Breast epithelium (tissue), 3 donors: ENCODE measurements around the gene RPS21.

Source experiments
- POLR2A ChIP-seq: fragments of 450-650 bp; IDR thresholded peaks from one replicate; pipeline ENCODE4 v1.6.1; 2016; ENCODE audit warnings: antibody characterized with exemption, mild to moderate bottlenecking, moderate library complexity
- TF ChIP-seq, protein P1 (sequence below), 3 donors: fragments of 450-650 bp; IDR thresholded peaks; one replicate each; pipeline ENCODE4 v1.5.1; 2016 to 2017; ENCODE audit warnings: antibody characterized with exemption in 3 of 3, mild to moderate bottlenecking in 3 of 3, moderate library complexity in 3 of 3

DNA sequence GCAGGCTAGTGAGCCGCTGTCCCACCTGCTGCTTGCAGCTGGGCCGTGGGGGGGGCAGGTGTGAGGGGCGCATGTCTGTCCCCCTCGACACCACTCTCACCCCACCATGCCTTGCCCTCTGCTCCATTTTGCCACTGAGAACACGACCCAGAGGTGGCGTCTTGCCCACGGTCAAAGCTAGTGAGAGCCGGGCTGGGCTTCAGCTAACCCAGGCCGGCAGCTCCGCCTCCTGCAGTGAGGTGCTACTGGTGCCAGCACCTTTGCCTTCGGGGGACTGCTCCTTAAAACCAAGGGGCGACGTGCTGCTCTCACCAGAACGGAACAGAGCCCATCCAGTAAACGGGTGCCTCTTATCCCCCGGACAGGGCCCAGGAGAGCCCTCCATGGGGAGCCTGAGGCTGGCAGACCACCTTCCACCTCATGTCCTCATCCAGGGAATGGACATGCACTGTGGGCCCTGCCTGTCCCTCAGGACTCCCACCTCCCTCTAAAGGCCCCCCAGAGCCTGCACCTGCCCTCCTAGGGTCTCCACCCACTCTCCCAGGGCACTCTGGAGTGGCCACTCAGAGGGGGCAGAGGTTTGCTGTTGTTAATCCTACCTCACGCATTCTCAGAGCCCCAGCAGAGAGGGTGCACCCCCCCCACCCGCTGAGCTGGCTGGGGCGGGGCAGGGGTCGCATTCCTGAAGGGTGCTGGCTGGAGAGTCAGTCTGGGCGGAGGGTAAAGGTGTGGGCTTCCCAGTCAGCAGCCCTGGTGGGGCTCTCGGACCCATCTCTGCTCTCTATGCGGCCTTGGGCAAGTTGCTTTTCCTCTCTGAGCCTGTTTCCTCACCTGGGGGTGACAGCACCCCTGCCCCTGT lies 37.6 kb downstream of the RPS21 start:
- TF ChIP-seq, protein P1, sequence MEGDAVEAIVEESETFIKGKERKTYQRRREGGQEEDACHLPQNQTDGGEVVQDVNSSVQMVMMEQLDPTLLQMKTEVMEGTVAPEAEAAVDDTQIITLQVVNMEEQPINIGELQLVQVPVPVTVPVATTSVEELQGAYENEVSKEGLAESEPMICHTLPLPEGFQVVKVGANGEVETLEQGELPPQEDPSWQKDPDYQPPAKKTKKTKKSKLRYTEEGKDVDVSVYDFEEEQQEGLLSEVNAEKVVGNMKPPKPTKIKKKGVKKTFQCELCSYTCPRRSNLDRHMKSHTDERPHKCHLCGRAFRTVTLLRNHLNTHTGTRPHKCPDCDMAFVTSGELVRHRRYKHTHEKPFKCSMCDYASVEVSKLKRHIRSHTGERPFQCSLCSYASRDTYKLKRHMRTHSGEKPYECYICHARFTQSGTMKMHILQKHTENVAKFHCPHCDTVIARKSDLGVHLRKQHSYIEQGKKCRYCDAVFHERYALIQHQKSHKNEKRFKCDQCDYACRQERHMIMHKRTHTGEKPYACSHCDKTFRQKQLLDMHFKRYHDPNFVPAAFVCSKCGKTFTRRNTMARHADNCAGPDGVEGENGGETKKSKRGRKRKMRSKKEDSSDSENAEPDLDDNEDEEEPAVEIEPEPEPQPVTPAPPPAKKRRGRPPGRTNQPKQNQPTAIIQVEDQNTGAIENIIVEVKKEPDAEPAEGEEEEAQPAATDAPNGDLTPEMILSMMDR (IDR thresholded peaks at IDR 0.05), result no peak
- TF ChIP-seq POLR2A, result no peak
